HEK293 (cell line): ENCODE results near the gene TSPAN14.

Experiments used
- CTCF ChIA-PET: fragments of 350-600 bp; formaldehyde crosslinking; extraction: SDS; loops from one replicate; lab custom pipeline; 2021; ENCODE audit warnings: antibody characterized with exemption; lab: Yijun Ruan, JAX
- POLR2A ChIA-PET: fragments of 300-600 bp; formaldehyde crosslinking; extraction: SDS; loops from one replicate; lab custom pipeline; 2020; ENCODE audit warnings: antibody characterized with exemption, inconsistent platforms; lab: Yijun Ruan, JAX
- H3K27ac ChIP-seq: fragments of 200-500 bp; sonication (Bioruptor generic); 2 replicates; pipeline ENCODE4 v1.5.1; 2014; ENCODE audit warnings: low read depth, low read length, control low read depth, inconsistent platforms; ENCODE audit errors: extremely low read depth
- H3K36me3 ChIP-seq, 2 experiments: fragments of 200-500 bp in 1 of 2; sonication (Bioruptor generic) in 1 of 2; 1 replicate in 1 of 2; 2 replicates in 1 of 2; pipeline ENCODE4 v1.5.1; 2014 to 2017; ENCODE audit warnings: inconsistent platforms in 2 of 2, low read length in 2 of 2; ENCODE audit not compliant: control insufficient read depth in 2 of 2, insufficient read depth in 1 of 2
- H3K4me1 ChIP-seq: fragments of 200-500 bp; sonication (Bioruptor generic); 2 replicates; pipeline ENCODE4 v1.5.1; 2014; ENCODE audit warnings: mild to moderate bottlenecking, low read length, inconsistent platforms; ENCODE audit not compliant: control insufficient read depth, insufficient read depth
- H3K4me3 ChIP-seq: 2 replicates; pipeline ENCODE4 v1.5.1; 2011; ENCODE audit warnings: low read depth, mild to moderate bottlenecking, control low read depth, low read length, moderate library complexity
- H3K9me3 ChIP-seq: fragments of 200-500 bp; sonication (Bioruptor generic); 2 replicates; pipeline ENCODE4 v1.5.1; 2014; ENCODE audit warnings: low read depth, low read length, inconsistent platforms; ENCODE audit not compliant: control insufficient read depth, insufficient read depth
- EGR2 ChIP-seq: fragments of 450-650 bp; formaldehyde crosslinking; IDR thresholded peaks from 2 replicates; pipeline ENCODE4 v1.5.1; 2016; ENCODE audit warnings: low read depth, missing biosample characterization, missing genetic modification characterization
- ELK4 ChIP-seq: IDR thresholded peaks from 2 replicates; pipeline ENCODE4 v1.6.1; 2011; ENCODE audit warnings: mild to moderate bottlenecking, low read depth, low read length, borderline replicate concordance
- GLIS2 ChIP-seq: fragments of 450-650 bp; formaldehyde crosslinking; IDR thresholded peaks from 2 replicates; pipeline ENCODE4 v1.5.1; 2016; ENCODE audit warnings: missing biosample characterization, missing genetic modification characterization
- KLF16 ChIP-seq: fragments of 450-650 bp; formaldehyde crosslinking; IDR thresholded peaks from 2 replicates; pipeline ENCODE4 v1.5.1; 2017; ENCODE audit warnings: missing biosample characterization, missing genetic modification characterization
- MEIS1 ChIP-seq: sonication (generic); formaldehyde crosslinking; IDR thresholded peaks from 2 replicates; pipeline ENCODE4 v1.8.1; 2022; ENCODE audit warnings: missing genetic modification reagents, mild to moderate bottlenecking, borderline replicate concordance
- PATZ1 ChIP-seq: fragments of 450-650 bp; formaldehyde crosslinking; IDR thresholded peaks from 2 replicates; pipeline ENCODE4 v1.5.1; 2016; ENCODE audit warnings: missing biosample characterization, missing genetic modification characterization
- ZBTB17 ChIP-seq: fragments of 450-650 bp; formaldehyde crosslinking; IDR thresholded peaks from 2 replicates; pipeline ENCODE4 v1.5.1; 2016; ENCODE audit warnings: missing biosample characterization, missing genetic modification characterization
- ZFHX2 ChIP-seq: fragments of 450-650 bp; formaldehyde crosslinking; conservative IDR thresholded peaks from 2 replicates; pipeline ENCODE4 v1.5.1; 2016; ENCODE audit warnings: missing biosample characterization, missing genetic modification characterization
- ZNF223 ChIP-seq: fragments of 450-650 bp; formaldehyde crosslinking; IDR thresholded peaks from 2 replicates; pipeline ENCODE4 v1.5.1; 2016; ENCODE audit warnings: missing biosample characterization, missing genetic modification characterization
- ZNF350 ChIP-seq: fragments of 450-650 bp; formaldehyde crosslinking; IDR thresholded peaks from 2 replicates; pipeline ENCODE4 v1.5.0; 2017; ENCODE audit warnings: missing biosample characterization, mild to moderate bottlenecking, missing genetic modification characterization
- ZNF48 ChIP-seq: fragments of 450-650 bp; formaldehyde crosslinking; IDR thresholded peaks from 2 replicates; pipeline ENCODE4 v1.5.1; 2016; ENCODE audit warnings: missing biosample characterization, missing genetic modification characterization
- ZNF560 ChIP-seq: fragments of 450-650 bp; formaldehyde crosslinking; IDR thresholded peaks from 2 replicates; pipeline ENCODE4 v1.5.1; 2017; ENCODE audit warnings: missing biosample characterization, missing genetic modification characterization, borderline replicate concordance
- ZSCAN23 ChIP-seq: fragments of 450-650 bp; formaldehyde crosslinking; IDR thresholded peaks from 2 replicates; pipeline ENCODE4 v1.5.1; 2016; ENCODE audit warnings: missing biosample characterization, missing genetic modification characterization
- ZSCAN30 ChIP-seq: fragments of 450-650 bp; IDR thresholded peaks from 2 replicates; pipeline ENCODE4 v1.5.1; 2018; ENCODE audit warnings: missing biosample characterization, mild to moderate bottlenecking, missing genetic modification characterization, moderate library complexity
- TF ChIP-seq, protein P1 (sequence below): fragments of 450-650 bp; formaldehyde crosslinking; IDR thresholded peaks from 2 replicates; pipeline ENCODE4 v1.5.1; 2016; ENCODE audit warnings: missing biosample characterization, missing genetic modification characterization

Gene TSPAN14

GRCh38 chr10:80501913-80502521 lies 47.9 kb downstream of the TSPAN14 start:
- H3K36me3 ChIP-seq = peaks cover 0 to 2% of the 10 kb centered on the region in 2 experiments; a peak in 1 of 3 replicates
- H3K27ac ChIP-seq = no peak overlapping the region
- H3K9me3 ChIP-seq = no peaks in the 10 kb centered on the region
- ChIA-PET CTCF (interaction anchor here (0.7 to 1.1 kb wide), 4 partner anchors 53 to 242 kb away, joined by 3 to 4 read pairs (median 4); no protein-coding TSS in a partner anchor), POLR2A (no interaction called here)
- TF ChIP-seq ZFHX2 (peak; percentile 69), ZNF560 (tag by site-specific recombination) (no peak), KLF16 (tag by site-specific recombination) (no peak), ELK4 (no peak), EGR2 (tag by site-specific recombination) (peak; percentile 73)
- TF ChIP-seq, protein P1, sequence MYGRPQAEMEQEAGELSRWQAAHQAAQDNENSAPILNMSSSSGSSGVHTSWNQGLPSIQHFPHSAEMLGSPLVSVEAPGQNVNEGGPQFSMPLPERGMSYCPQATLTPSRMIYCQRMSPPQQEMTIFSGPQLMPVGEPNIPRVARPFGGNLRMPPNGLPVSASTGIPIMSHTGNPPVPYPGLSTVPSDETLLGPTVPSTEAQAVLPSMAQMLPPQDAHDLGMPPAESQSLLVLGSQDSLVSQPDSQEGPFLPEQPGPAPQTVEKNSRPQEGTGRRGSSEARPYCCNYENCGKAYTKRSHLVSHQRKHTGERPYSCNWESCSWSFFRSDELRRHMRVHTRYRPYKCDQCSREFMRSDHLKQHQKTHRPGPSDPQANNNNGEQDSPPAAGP (tag by site-specific recombination) = no peak
- H3K4me1 ChIP-seq = no peaks in the 10 kb centered on the region; the same call in 1 of the 2 replicates
- H3K4me3 ChIP-seq = no peak overlapping the region

- Histone ChIP-seq H3K4me3 (no peak overlapping the region), H3K27ac (no peak overlapping the region), H3K9me3 (no peaks in the 10 kb centered on the region), H3K36me3 (peaks cover 0 to 5% of the 10 kb centered on the region in 2 experiments; a peak in 1 of 3 replicates), H3K4me1 (no peaks in the 10 kb centered on the region; the same call in 1 of the 2 replicates)
- ChIA-PET CTCF (interaction anchor here (0.5 to 3.6 kb wide), 8 partner anchors 46 to 1832 kb away, joined by 3 to 75 read pairs (median 4); no protein-coding TSS in a partner anchor), POLR2A (no interaction called here)
- peak; percentile 27; the same call in 1 of the 2 replicates for TF ChIP-seq GLIS2 (tag by site-specific recombination)
- TF ChIP-seq PATZ1 (tag by site-specific recombination) = no peak
Measured at GRCh38 chr10:80502621-80503583, 48.8 kb downstream of the TSPAN14 start.

DNA sequence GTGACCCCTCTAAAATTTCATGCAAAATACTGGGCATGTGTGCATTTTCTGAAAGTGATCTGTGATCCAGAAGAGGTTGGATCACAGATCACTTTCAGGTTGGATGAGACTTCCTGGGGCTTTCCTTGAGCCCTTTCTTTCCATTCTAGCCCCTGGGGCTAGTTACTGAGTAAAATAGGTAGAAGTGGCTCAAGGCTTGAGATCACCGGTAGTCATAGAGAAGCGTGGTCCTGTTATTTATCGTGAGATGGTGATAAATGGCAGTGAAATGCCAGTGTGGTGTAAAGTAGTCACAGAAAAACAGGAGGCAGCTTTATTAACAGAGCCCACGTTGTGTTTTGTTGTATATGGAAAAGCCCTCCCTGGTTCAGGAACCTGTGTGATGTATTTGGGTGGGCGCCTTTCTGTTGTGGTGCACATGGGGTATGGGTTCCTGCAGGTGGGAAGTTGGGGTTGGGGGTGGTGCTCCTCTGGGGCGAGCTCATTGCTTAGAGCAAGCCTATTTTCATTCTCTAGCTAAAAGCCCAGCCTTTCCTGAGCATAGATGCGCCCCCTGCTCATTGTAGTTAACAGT lies 49.6 kb downstream of the TSPAN14 start:
- Histone ChIP-seq H3K4me3 (no peak overlapping the region), H3K9me3 (no peaks in the 10 kb centered on the region), H3K4me1 (no peaks in the 10 kb centered on the region; the same call in 1 of the 2 replicates), H3K27ac (no peak overlapping the region), H3K36me3 (peaks cover 0 to 9% of the 10 kb centered on the region in 2 experiments; a peak in 1 of 3 replicates)
- POLR2A ChIA-PET = no interaction called here
- no peak for TF ChIP-seq MEIS1 (CRISPR knock-in tag)
- no peak for TF ChIP-seq ZNF223 (tag by site-specific recombination)
- TF ChIP-seq ZNF48 (tag by site-specific recombination) = no peak
- no peak for TF ChIP-seq ZNF350 (tag by site-specific recombination)
- no peak for TF ChIP-seq ZSCAN23 (tag by site-specific recombination)
- TF ChIP-seq ZBTB17 (tag by site-specific recombination) = peak; percentile 50; the same call in 1 of the 2 replicates
- no peak for TF ChIP-seq ZSCAN30 (tag by site-specific recombination)
- CTCF ChIA-PET = interaction anchor here (0.7 to 3.6 kb wide), 7 partner anchors 7 to 1831 kb away, joined by 3 to 75 read pairs (median 4); no protein-coding TSS in a partner anchor
